GM23338 (cell line): ENCODE measurements around the gene CACNG7.

Source experiments
- CTCF ChIP-seq, 2 experiments: fragments of 200-600 bp in 1 of 2; sonication (generic) in 1 of 2; conservative IDR thresholded peaks; 2 replicates each; pipeline versions ENCODE4 v1.5.1 to v1.6.1; 2016 to 2017; ENCODE audit warnings: antibody characterized with exemption in 2 of 2, low read depth in 2 of 2, mild to moderate bottlenecking in 2 of 2, moderate library complexity in 1 of 2
- EZH2 ChIP-seq: fragments of 200-600 bp; sonication (generic); IDR thresholded peaks from one replicate; pipeline ENCODE4 v1.8.0; 2017; ENCODE audit warnings: antibody characterized with exemption, mild to moderate bottlenecking, low read depth; ENCODE audit not compliant: unreplicated experiment
- EZH2phosphoT487 ChIP-seq: fragments of 200-600 bp; sonication (generic); IDR thresholded peaks from one replicate; pipeline ENCODE4 v1.8.1; 2018; ENCODE audit warnings: antibody characterized with exemption; ENCODE audit not compliant: unreplicated experiment
- JUNB ChIP-seq: IDR thresholded peaks from one replicate; pipeline ENCODE4 v1.6.1; 2016; ENCODE audit warnings: antibody characterized with exemption; ENCODE audit not compliant: unreplicated experiment
- POLR2AphosphoS5 ChIP-seq: IDR thresholded peaks from 2 replicates; pipeline ENCODE4 v1.6.1; 2016; ENCODE audit warnings: antibody characterized with exemption, low read depth
- REST ChIP-seq: IDR thresholded peaks from one replicate; pipeline ENCODE4 v1.6.1; 2018; ENCODE audit warnings: antibody characterized with exemption; ENCODE audit not compliant: unreplicated experiment
- ZNF114 ChIP-seq: fragments of 250-450 bp; sonication (Bioruptor Pico); IDR thresholded peaks from 2 replicates; pipeline ENCODE4 v1.5.0; 2020; ENCODE audit warnings: mild to moderate bottlenecking, moderate library complexity

- no peak for TF ChIP-seq CTCF (conservative IDR thresholded peaks at IDR 0.05; ENCODE audit: low read depth in 2 of 2)
- no peak for TF ChIP-seq POLR2AphosphoS5
- no peak for TF ChIP-seq EZH2phosphoT487
- TF ChIP-seq REST, result no peak
- TF ChIP-seq EZH2, result no peak
- TF ChIP-seq ZNF114 (CRISPR knock-in tag), result no peak
- TF ChIP-seq JUNB, result no peak
Observed at GRCh38 chr19:53871454-53871853, 37.6 kb upstream of the CACNG7 start.
